ENCODE data around the gene RPLP2.
A peak's percentile ranks its signal among the peaks of the same experiment; 100 is the strongest.

The RPLP2 gene

DNA sequence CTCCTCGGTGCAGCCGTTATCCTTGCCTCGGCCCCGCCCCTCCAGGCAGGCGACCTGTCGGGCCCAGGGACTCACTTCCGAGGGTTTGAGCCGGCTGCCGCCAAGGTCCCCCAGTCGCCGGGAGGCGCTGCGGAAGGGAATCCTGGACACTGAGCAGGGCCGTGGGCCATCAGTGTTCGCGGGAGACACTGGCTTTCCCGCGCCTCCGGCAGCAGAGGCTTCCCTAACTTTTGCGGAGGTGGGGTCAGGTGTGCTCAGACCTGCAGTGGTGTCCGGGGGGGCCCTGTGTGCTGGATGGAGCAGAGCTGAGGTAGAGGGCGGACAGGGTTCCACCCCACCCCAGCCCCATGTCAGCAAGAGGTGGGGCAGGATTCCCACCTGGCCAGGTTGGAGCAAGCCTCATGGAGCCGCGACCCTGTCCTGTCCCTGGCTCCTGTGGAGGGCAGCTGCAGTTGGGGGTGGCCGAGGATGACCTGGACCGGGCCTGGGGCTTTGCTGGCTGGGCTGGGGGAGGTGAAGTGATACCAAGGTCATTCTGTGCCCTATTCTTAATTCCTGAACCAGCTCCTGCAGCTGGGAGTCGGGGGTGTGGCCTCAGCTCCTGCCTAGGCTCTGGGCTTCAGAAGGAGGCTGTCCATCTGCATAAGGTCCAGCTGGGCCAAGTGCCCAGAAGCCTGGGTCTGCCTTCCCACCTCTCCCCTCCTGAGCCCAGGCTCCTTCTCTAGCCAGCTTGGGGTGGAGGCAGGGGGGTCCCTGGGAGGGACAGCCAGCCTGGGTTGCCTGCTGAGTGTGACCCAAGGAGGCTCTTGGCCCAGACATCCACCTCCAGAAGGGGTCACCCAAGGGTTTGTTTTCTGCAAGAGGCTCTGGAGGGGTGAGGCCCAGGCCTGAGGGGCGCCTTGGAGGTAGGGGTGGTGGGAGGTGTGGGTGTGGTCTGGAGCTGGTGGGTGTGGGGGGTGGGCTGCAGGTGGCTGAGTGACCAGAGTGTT is 41.3 kb downstream of the RPLP2 start:
- DNase-seq, result no peak

DNA sequence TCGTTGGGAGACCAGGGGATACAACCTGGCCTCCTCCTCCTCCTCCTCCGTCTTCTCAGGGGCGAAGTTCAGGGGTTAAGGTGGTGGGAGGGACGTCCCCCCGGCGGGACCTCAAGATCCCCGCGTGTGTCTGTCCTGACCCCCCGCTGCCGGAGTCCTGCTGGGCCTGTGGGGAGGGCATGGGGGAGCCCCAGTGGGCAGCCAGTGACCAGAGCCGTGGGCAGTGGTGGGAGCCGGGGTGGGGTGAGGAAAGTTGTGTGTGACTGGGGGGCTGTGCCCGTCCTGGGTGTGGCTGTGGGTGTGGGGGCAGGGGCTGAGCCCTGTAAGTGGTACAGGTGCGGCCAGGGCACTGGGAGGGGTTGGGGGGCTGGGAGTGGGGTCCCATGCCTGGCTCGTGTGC is 43.0 kb downstream of the RPLP2 start:
- DNase-seq, result no peak

DNA sequence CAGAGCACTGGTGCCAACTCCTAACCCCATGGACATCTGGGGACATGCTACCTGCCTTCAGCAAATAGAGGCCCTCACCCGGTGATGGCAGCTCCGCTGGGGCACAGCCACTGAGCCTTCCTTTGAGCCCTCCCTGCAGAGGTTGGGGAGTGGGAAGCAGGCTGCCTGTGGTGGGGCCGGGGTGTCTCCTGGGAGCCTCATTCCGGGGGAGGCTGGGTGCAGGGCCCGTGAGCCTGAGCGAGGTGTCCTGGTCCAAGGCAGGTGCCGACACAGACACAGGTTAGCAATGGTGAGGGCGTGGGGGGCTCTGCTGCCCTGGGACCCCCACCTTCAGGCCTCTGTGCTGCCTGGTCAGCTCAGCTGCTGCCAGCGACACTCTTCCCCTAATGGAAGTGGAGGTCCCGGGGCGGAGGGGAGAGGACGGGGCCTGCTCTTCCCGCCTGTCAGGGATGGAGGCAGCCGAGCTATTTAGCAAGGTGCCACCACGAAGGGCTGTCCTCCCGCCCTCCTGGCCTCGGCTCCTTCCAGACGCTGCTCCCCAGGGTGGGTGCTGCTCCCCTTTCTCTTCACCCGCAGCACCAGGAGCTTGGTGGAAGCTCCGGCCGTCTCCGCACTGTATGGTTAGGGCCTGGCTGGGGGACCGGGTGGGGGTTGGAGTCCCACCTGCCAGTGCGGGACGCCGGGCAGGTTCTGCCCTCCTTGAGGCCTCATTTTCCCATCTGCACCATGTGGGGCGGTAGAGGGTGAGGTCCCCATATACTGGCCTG is 44.1 kb downstream of the RPLP2 start:
- no peak for DNase-seq

DNA sequence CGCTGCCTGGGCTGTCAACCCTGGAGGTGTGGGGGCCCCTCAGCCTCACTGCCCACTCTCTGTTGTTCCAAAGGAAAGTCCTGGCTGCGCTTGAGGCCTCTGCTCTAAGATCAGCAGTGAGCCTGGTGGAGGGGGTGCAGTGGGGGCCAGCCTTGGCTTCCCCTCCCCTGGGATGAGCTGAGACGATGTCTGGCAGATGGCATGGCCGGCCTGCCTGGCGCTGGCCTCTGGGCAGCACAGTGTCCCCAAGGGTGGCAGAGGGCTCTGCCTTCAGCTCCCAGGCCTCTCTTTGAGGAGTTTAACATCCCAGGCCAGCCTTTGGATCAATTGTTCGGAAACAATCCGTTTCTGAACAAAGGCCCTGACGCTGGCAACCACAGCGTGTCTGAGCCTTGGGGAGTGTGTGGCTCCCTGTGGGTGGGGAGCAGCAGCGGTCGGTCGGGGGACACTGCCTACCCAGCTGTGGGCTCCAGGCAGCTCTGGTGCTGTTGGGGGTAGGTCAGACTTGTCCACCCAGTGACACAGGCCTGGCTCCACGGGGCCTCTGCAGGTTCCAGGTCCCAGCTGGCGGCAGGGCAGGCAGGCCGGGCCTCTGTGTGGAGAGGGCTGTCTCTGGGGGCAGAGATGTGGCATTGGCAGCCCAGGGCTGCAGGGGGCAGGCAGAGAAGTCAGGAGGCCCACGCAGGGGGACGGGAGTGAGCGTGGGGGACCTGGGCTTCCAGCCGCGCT is 45.0 kb downstream of the RPLP2 start:
- no peak for DNase-seq

DNA sequence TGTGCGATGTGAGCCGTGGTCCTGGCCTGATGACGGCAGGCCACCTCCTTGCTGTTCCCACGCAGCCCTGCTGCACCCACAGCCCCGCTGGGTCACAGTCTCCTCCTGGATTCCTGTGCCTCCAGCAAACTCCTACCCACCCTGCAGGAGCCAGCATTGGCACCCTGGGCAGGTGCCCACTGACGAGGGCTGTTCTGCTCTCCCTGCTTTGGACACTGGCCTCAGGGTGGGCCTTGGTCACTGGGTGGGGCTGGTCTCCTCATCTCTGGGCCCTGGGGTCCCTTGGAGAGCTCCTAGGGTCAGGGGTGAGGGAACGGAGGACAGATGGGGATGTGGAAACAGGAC is 45.5 kb downstream of the RPLP2 start:
- DNase-seq, result no peak

DNA sequence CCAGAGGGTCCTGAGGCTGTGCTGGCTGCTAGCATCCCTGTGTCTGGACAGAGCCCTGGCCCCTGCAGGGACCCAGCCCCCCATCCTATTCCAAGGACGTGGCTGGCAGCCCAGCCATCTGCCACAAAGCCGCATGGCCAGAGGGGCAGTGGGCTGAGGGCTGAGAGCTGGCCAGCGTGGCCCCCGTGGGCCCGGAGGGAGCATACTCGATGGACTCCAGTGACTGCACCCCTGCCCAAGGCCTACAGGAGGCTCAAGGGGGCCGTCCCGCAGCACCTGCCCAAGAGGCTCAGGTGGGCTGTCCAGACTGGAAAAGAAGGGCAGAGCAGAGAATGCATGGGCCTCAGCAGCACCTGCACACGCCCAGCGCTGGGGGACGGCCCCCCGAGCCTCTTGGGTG is 46.0 kb downstream of the RPLP2 start:
- DNase-seq, result no peak

DNA sequence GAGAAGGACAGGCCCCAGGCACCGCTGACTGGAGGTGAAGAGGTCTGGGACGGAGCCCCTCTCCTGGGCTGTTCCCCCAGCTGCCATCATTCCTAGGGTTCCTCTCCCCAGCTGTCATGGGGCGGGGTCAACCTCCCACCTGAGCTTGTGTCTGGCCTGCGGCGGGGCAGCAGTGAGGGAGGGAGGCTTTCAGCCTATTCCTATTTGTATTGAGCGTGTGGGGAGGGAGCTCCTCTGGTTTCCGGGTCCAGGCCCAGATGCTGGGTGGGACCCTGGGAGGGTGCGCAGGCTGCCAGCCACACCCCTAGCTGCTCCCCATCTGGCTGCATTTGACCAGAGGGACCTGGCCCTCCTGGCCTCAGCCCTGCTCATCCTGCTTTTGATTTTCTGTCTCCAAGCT is 46.6 kb downstream of the RPLP2 start:
- no peak for DNase-seq

DNA sequence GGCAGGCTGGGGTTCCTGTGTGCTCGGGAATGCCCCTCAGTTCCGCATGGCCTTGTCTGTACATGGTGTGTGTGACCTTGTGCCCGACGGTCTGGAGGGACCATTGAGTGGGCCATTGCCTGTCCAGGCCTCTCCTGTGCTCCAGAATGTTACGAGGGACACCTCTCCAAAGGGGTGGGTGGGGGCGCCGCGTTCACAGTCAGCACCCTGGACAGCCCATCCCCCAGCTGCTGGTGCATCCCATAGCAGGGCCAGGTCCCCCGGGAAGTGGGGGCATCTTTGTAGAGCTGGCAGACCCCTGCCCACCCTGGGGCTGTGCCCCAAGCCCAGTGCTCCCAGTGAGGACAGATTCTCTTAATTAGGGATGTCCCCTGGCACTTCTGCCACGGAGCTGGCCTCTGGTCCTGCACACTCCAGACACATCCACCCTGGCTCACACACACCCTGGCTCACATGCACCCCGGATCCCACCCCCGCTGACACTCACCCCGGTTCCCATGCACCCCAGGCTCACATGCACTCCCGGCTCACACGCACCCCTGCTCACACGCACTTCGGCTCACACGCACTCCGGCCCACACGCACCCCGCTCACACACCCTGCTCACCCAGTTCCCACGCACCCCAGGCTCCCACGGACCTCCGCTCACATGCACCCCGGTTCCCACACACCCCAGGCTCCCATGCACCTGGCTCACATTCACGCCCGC is 48.4 kb downstream of the RPLP2 start:
- DNase-seq, result no peak

DNA sequence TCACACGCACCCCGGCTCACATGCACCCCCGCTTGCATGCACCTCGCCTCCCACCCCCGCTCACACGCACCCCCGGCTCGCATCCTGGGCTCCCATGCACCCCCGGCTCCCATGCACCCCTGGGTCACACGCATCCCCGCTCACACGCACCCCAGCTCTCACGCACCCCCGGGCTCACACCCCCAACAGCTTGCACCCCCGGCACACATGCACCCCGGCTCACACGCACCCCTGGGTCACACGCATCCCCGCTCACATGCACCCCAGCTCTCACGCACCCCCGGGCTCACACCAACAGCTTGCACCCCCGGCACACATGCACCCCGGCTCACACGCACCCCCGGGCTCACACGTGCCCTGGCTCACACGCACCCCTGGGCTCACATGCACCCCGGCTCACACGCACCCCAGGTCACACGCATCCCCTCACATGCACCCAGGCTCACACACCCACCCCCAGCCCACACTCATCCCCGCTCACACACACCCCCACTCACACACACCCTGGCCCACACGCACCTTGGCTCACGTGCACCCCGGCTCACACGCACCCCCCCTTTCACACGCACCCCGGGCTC is 49.1 kb downstream of the RPLP2 start:
- no peak for DNase-seq

DNA sequence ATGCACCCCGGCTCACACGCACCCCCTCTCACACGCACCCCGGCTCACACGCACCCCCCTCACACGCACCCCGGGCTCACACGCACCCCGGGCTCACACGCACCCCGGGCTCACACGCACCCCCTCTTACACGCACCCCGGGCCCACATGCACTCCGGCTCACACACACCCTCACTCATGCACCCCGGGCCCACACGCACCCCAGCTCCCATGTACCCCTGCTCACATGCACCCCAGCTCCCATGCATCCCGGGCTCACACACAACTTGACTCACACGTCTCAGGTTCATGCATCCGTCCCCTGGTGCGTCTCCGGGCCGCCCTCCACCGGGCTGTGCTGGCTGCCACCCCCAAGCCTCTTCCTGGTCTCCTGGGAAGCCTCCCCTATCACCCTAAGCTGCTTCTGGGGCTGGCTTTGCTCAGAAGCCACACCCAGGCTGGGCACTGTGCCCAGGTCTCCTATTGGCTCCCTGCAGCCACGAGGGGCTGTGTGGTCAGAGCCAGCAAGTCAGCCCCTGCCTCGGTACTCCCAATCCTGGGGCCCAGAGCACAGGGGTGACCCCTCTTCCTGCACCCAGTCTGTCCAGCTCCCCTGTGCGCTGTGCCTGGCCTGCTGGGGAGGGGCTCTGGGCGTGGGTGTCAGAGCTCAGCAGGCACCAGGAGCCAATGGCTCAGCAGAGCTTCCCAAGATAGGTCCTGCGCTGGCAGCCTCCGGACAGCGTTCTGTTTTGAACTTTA is 49.8 kb downstream of the RPLP2 start:
- DNase-seq, result peak; percentile 80

DNA sequence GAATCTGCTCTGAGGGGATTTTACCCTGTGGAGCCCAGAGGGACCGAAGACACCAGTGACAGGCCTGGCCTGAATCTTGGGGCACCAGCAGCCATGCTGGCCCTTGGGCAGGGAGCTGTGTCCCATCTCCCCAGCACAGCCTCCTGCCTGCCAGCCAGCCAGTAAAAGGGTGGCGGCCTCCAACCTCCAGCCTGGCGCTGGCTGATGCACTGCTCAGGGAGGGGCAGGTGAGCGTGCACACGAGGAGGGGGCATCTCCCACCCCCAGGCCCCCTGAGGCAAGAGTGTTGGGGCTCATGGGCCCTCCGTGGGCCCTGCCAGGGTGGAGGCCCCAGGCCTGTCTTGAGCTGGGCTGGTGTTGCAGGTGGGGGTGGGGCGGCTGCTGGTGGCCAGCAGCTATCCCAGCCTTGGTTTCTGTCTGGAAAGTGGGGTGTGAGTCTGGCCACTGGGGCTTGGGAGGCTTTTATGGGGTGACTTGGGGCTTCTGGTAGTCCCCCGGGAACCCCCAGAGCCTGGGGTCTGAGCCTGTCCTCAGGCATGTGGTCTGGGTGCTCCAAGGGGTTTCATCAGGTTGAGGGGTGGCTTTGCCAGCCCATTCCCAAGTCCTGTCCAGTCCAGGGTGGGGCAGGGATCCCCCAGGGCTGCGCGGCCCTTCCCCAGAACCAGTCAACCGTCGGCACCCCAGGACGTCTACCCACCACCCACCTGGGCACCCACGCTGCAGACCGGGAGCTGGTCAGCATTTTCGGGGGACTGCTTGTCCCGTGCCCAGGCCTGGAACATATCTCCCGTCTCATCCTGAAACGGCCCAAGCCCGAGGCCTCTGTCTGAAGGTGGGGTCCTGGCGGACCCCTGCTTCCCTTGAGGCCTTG is 50.7 kb downstream of the RPLP2 start:
- DNase-seq, result no peak

DNA sequence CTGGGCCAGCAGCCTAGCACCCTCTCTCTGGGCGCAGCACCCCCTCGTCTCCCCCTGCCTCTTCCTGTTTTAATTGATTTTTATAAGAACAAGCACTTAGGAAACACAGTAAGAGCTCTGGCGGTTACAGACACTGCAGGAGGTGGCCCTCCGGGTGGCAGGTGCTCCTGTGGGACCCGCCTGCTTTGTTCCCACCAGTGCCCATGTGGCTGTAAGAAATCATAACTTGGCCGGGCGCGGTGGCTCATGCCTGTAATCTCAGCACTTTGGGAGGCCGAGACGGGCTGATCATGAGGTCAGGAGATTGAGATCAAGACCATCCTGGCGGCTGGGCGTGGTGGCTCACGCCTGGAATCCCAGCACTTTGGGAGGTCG is 51.3 kb downstream of the RPLP2 start:
- no peak for DNase-seq

DNA sequence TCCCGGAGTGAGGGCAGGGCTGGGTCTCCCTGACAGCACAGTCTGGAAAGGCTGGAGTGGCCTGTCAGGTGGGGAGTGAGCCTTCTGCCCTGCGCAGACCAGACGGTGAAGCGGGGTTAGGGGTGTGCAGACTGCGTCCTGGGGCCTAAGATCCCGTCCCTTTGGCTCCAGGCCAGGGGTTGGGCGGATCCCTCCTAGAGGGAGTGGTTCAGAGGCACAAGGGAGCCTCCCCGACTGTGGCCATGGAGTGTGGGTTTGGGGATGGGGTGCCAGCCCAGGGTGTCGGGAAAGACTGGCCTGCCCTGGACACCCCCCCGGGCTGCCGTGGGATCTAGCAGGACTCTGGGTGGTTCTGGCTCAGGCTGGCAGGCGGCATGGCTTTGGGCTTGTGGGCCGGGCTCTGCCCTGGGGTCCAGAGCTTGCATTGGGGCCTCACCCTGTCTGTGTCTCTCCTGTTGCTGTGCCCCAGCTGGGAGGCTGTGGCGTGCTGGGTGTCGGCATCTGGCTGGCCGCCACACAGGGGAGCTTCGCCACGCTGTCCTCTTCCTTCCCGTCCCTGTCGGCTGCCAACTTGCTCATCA is 52.4 kb downstream of the RPLP2 start:
- no peak for DNase-seq
